GM12875 (cell line): ENCODE results near the gene FBN1.

Experiments
- H3K4me3 ChIP-seq: one replicate; pipeline ENCODE4 v1.5.1; 2011; ENCODE audit warnings: low read depth, low read length, control low read depth
- TF ChIP-seq, protein P1 (sequence below): IDR thresholded peaks from 2 replicates; pipeline ENCODE4 v1.5.1; 2011; ENCODE audit warnings: low read depth, mild to moderate bottlenecking, control low read depth, inconsistent platforms, low read length, moderate library complexity, borderline replicate concordance; ENCODE audit not compliant: insufficient read depth

The FBN1 gene

DNA sequence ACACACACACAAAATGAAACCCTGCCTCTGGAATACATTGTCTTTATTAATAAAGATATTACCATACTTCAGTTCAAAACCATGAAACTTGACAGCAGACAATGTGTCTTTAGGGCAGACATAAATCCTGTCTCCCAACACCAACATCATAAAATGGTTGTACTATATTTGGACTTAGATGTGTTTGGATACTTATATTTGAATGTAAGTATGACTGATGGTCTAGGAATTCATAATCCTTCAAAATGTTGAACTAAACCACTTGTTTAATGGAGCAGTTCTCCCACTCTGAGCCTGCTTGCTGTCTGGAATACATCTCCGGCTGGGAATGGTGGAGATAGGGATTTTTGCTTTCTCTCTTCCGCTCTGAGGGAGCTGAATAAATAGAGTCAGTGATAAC lies 10.6 kb downstream of the FBN1 start:
- no peak overlapping the region for H3K4me3 ChIP-seq
- TF ChIP-seq, protein P1, sequence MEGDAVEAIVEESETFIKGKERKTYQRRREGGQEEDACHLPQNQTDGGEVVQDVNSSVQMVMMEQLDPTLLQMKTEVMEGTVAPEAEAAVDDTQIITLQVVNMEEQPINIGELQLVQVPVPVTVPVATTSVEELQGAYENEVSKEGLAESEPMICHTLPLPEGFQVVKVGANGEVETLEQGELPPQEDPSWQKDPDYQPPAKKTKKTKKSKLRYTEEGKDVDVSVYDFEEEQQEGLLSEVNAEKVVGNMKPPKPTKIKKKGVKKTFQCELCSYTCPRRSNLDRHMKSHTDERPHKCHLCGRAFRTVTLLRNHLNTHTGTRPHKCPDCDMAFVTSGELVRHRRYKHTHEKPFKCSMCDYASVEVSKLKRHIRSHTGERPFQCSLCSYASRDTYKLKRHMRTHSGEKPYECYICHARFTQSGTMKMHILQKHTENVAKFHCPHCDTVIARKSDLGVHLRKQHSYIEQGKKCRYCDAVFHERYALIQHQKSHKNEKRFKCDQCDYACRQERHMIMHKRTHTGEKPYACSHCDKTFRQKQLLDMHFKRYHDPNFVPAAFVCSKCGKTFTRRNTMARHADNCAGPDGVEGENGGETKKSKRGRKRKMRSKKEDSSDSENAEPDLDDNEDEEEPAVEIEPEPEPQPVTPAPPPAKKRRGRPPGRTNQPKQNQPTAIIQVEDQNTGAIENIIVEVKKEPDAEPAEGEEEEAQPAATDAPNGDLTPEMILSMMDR: no peak

DNA sequence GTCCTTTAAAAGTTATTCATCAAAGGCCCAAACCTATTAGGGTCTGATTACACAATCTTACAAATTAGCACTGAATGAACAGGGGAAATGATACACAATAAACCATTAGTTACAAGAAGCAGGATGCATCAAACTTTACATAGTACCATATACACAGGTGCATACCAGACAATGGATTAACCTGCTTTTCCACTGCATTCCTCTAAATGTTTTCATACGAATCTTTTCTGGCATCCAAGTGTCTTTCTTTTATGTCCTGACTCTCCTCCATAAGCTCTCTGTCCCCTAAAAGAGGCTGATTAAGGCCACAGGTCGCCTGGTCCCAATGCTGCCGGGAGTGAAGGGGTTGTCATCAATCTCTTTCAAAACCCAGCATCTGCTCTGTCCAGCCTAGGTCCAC lies 11.4 kb downstream of the FBN1 start:
- TF ChIP-seq, protein P1: no peak
- H3K4me3 ChIP-seq: no peak overlapping the region

DNA sequence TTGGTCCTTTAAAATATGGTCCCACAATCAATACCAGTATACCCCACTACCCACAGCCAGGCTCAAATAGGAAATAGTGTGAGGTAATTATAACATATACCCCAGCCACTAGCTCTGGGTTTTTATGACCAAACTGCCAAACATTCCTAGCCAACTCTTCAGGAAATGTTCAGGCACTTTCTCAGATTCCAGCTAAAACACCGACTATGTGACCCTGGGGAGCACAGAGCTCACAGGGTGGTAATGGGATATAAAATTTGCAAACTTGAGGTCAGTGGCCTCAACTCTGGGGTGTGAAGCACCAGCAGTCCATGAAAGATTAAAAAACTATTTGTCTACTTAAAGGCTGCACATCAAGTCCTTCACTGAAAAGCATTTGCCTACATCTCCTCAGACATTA lies 12.9 kb downstream of the FBN1 start:
- TF ChIP-seq, protein P1: no peak
- no peak overlapping the region for H3K4me3 ChIP-seq

DNA sequence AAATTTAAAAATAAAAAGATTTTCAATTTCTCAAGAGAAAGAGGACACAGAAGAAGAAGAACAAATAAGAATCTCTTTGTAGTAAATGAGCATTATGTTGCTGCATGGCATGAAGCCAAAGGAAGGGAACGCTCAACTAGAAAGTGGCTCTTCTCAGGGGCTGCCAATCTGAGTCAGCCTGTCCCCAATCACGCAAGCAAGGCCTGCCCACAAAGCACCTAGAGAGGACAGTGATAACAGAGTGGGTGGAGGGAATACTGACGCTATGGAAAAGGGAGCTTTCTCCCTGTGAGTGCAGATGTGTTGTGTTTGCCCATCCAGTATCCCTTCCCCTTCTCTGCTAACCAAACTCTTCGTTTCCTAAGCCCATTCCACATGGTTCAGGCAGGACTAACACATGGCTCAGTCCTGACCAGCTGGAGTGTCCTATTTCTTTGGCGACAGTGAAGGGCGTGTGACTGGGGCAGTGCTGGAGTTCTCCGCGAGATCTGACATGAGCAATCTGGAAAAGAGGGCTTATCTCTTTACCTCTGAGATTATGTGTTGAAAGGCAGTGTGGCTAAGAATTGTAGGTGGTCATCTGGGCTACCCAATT lies 14.2 kb downstream of the FBN1 start:
- TF ChIP-seq, protein P1: no peak
- H3K4me3 ChIP-seq: no peak overlapping the region

DNA sequence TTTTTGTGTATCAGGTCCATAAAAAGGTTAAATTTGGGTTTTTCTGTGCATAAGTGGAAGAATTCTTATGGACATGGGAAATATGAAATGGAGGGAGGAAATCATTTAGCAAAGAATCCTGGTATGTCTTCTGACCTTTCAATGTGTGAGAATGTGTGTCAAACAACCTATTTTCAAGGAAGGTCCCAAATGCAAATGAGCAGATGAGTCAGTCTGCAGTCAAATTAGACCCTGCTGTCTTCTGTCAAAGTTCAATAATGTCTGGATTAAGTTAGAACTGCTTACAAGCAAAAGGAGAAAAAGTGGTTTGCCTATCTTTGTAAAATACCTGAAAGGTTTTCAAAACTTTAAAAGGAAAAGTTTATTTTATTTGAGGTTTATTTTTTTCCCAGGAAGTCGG lies 15.3 kb downstream of the FBN1 start:
- H3K4me3 ChIP-seq: no peak overlapping the region
- TF ChIP-seq, protein P1: no peak

DNA sequence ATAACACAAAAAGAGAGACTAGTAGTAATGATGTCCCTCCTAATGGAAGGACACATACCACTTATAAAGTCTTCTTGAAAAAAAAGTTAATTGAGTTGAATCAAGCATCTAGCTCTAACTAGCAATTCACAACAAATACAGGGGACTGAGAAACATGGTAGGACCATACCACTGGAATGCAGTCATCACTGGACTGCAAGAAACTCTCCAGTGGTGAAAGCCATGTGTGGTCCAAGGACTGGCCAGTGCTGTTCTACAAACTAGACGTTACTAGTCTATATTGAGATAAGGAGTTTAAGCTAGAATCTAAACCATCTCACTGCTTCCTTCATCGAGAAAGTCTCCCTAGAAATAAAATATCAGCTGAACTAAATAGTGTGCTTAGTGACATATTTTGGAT lies 16.7 kb downstream of the FBN1 start:
- TF ChIP-seq, protein P1: no peak
- no peak overlapping the region for H3K4me3 ChIP-seq

DNA sequence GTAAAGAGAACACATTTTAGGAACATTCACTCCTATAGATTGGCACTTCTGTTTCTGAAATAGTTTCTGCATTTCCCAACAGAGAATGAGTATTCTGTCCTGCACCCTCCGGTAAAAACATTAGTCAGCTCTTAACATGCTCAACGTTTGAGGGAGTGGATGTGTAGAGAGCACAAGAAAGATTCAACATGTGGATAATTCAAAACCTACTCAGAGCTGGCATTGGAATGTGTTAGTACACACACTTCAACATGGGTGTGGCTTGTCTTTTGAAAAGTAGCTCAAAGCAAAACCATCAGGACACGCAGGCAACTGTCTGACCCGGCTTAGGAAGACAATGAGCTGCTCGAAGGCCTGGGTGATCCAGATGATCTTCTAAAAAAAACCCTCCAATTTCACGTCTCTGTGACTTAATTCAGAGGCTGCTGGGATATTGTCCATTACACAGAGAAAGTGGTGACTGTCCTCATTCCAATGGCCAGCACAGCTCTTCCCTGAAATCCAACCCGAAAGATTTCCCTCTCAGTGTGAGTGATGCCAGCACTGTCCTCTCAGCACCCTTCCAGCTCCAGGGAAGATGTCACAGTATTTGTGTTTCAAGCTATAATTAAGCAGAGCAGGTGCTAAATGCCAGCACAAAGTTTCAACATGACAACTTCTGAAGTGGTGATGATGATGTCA lies 18.1 kb downstream of the FBN1 start:
- no peak overlapping the region for H3K4me3 ChIP-seq
- TF ChIP-seq, protein P1: no peak
